Measurements from ENCODE around the gene ZNF3. TPM values are rescaled to one million over a fixed set of nuclear protein-coding genes. Genes with fewer than 3 reads are reported as not detected.

Gene ZNF3
- total and polyA plus RNA-seq, 9 of the 15 experiments (the other 6 are each of a cell fraction or from before 2014, with no cell fraction given): 30.0 to 64.9 (median 51.5) TPM

DNA sequence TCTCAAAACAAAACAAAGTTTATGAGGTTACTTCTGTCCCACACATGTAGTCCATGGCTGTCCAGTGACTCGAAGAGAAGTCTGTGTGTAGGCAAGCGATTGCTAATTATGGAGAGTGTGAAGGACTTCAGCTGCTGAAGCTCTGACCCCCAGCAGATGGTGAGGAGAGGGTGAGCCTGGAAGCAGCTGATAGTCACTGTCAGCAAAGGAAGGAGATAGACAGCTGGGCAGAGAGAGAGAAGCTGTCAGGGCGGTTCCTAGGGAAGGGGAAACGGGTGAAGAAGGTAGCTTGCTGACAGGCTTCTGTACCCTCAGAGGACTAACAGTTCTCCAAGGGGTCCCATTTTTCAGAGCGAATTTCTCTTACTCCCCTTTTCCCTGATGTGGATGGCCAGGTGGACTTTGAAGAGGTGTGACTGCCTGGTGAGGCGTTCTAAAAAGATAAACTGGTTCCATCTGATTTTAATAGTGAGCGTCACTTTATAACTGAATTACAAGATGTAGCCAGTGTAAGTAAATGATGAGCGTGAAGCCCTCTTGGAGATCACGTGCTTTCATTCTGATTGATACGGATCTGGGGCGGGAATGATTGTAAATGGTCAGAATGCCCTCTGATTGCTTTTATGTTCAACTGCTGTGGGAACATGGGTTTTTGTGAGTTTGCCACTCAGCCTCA, 19.9 kb downstream of the ZNF3 start (continued):
- peak; percentile 87 for TF ChIP-seq ARID1B (IDR thresholded peaks at IDR 0.05)
- TF ChIP-seq ZSCAN29 (IDR thresholded peaks at IDR 0.05): no peak
- TF ChIP-seq PYGO2 (tag; IDR thresholded peaks at IDR 0.05): no peak
- TF ChIP-seq, protein P1, sequence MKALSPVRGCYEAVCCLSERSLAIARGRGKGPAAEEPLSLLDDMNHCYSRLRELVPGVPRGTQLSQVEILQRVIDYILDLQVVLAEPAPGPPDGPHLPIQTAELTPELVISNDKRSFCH (CRISPR knock-in tag; IDR thresholded peaks at IDR 0.05): no peak
- TF ChIP-seq, protein P1 (tag; IDR thresholded peaks at IDR 0.05): no peak
- no peak for TF ChIP-seq NCOA4 (IDR thresholded peaks at IDR 0.05; ENCODE audit: partially characterized antibody)
- no peak for TF ChIP-seq MCM5 (IDR thresholded peaks at IDR 0.05; ENCODE audit: low read depth)
- TF ChIP-seq, protein P2, sequence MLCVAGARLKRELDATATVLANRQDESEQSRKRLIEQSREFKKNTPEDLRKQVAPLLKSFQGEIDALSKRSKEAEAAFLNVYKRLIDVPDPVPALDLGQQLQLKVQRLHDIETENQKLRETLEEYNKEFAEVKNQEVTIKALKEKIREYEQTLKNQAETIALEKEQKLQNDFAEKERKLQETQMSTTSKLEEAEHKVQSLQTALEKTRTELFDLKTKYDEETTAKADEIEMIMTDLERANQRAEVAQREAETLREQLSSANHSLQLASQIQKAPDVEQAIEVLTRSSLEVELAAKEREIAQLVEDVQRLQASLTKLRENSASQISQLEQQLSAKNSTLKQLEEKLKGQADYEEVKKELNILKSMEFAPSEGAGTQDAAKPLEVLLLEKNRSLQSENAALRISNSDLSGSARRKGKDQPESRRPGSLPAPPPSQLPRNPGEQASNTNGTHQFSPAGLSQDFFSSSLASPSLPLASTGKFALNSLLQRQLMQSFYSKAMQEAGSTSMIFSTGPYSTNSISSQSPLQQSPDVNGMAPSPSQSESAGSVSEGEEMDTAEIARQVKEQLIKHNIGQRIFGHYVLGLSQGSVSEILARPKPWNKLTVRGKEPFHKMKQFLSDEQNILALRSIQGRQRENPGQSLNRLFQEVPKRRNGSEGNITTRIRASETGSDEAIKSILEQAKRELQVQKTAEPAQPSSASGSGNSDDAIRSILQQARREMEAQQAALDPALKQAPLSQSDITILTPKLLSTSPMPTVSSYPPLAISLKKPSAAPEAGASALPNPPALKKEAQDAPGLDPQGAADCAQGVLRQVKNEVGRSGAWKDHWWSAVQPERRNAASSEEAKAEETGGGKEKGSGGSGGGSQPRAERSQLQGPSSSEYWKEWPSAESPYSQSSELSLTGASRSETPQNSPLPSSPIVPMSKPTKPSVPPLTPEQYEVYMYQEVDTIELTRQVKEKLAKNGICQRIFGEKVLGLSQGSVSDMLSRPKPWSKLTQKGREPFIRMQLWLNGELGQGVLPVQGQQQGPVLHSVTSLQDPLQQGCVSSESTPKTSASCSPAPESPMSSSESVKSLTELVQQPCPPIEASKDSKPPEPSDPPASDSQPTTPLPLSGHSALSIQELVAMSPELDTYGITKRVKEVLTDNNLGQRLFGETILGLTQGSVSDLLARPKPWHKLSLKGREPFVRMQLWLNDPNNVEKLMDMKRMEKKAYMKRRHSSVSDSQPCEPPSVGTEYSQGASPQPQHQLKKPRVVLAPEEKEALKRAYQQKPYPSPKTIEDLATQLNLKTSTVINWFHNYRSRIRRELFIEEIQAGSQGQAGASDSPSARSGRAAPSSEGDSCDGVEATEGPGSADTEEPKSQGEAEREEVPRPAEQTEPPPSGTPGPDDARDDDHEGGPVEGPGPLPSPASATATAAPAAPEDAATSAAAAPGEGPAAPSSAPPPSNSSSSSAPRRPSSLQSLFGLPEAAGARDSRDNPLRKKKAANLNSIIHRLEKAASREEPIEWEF (CRISPR knock-in tag; IDR thresholded peaks at IDR 0.05): no peak
- TF ChIP-seq TCF3 (CRISPR knock-in tag; IDR thresholded peaks at IDR 0.05): peak; percentile 96
- TF ChIP-seq SMAD4 (CRISPR knock-in tag; conservative IDR thresholded peaks at IDR 0.05): 0 out of 2 replicates have a peak, but pooled peaks have one; percentile 33
- peak; percentile 85 for TF ChIP-seq PHB2 (IDR thresholded peaks at IDR 0.05; ENCODE audit: low read depth)
- peak; percentile 82 for TF ChIP-seq STAT5A (IDR thresholded peaks at IDR 0.05; ENCODE audit: borderline replicate concordance, low read length)
- TF ChIP-seq, protein P3, sequence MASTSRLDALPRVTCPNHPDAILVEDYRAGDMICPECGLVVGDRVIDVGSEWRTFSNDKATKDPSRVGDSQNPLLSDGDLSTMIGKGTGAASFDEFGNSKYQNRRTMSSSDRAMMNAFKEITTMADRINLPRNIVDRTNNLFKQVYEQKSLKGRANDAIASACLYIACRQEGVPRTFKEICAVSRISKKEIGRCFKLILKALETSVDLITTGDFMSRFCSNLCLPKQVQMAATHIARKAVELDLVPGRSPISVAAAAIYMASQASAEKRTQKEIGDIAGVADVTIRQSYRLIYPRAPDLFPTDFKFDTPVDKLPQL (IDR thresholded peaks at IDR 0.05; ENCODE audit: extremely low read depth, insufficient read length): no peak
- TF ChIP-seq, protein P4, sequence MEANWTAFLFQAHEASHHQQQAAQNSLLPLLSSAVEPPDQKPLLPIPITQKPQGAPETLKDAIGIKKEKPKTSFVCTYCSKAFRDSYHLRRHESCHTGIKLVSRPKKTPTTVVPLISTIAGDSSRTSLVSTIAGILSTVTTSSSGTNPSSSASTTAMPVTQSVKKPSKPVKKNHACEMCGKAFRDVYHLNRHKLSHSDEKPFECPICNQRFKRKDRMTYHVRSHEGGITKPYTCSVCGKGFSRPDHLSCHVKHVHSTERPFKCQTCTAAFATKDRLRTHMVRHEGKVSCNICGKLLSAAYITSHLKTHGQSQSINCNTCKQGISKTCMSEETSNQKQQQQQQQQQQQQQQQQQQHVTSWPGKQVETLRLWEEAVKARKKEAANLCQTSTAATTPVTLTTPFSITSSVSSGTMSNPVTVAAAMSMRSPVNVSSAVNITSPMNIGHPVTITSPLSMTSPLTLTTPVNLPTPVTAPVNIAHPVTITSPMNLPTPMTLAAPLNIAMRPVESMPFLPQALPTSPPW (CRISPR knock-in tag; IDR thresholded peaks at IDR 0.05): no peak
- TF ChIP-seq, protein P5, sequence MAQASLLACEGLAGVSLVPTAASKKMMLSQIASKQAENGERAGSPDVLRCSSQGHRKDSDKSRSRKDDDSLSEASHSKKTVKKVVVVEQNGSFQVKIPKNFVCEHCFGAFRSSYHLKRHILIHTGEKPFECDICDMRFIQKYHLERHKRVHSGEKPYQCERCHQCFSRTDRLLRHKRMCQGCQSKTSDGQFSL (CRISPR knock-in tag; IDR thresholded peaks at IDR 0.05): no peak
- TF ChIP-seq, protein P5 (tag; IDR thresholded peaks at IDR 0.05): no peak
- peak; percentile 93 for TF ChIP-seq TAL1 (IDR thresholded peaks at IDR 0.05)
- TF ChIP-seq, protein P6, sequence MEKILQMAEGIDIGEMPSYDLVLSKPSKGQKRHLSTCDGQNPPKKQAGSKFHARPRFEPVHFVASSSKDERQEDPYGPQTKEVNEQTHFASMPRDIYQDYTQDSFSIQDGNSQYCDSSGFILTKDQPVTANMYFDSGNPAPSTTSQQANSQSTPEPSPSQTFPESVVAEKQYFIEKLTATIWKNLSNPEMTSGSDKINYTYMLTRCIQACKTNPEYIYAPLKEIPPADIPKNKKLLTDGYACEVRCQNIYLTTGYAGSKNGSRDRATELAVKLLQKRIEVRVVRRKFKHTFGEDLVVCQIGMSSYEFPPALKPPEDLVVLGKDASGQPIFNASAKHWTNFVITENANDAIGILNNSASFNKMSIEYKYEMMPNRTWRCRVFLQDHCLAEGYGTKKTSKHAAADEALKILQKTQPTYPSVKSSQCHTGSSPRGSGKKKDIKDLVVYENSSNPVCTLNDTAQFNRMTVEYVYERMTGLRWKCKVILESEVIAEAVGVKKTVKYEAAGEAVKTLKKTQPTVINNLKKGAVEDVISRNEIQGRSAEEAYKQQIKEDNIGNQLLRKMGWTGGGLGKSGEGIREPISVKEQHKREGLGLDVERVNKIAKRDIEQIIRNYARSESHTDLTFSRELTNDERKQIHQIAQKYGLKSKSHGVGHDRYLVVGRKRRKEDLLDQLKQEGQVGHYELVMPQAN (IDR thresholded peaks at IDR 0.05; ENCODE audit: borderline replicate concordance): peak; percentile 60; the same call in 1 of the 2 replicates
